ENCODE measurements around the gene PPP1R9A.

Gene PPP1R9A

GRCh38 chr7:94907026-94907810 lies at the start of gene PPP1R9A:
PPP1R9A (plus strand) TSS chr7:94907594; CDS start chr7:94910114, 2,520 bp downstream.
- peak within 1 kb of the TSS; percentile 63 for H3K4me3 Mint-ChIP-seq
- peaks cover 9% of the 10 kb centered on the region for H3K4me1 Mint-ChIP-seq
- H3K36me3 Mint-ChIP-seq, result no peaks in the 10 kb centered on the region
- no peaks in the 10 kb centered on the region for H3K9me3 Mint-ChIP-seq
- H3K27me3 Mint-ChIP-seq, result peaks cover 55% of the 10 kb centered on the region
- H3K27ac Mint-ChIP-seq, result no peak within 1 kb of the TSS
- peak; percentile 29 for ATAC-seq

- ATAC-seq, result no peak
- H3K9me3 Mint-ChIP-seq, result no peaks in the 10 kb centered on the region
These were observed 36.3 kb upstream of the PPP1R9A start for GRCh38 chr7:94871132-94871531.

GRCh38 chr7:94873239-94873638 lies 34.2 kb upstream of the PPP1R9A start:
- H3K36me3 Mint-ChIP-seq, result no peaks in the 10 kb centered on the region
- ATAC-seq, result no peak
- no peak overlapping the region for H3K27ac Mint-ChIP-seq
- peaks cover 4% of the 10 kb centered on the region for H3K9me3 Mint-ChIP-seq
- H3K4me1 Mint-ChIP-seq, result no peaks in the 10 kb centered on the region
- H3K27me3 Mint-ChIP-seq, result peaks cover 6% of the 10 kb centered on the region
- H3K4me3 Mint-ChIP-seq, result no peak overlapping the region

More at GRCh38 chr7:94871132-94871531, 36.3 kb upstream of the PPP1R9A start:
- Mint-ChIP-seq H3K27me3 (peaks cover 6% of the 10 kb centered on the region), H3K36me3 (no peaks in the 10 kb centered on the region), H3K4me3 (no peak overlapping the region), H3K27ac (no peak overlapping the region), H3K4me1 (no peaks in the 10 kb centered on the region)

- Mint-ChIP-seq H3K4me3 (no peak overlapping the region), H3K27me3 (peaks cover 14% of the 10 kb centered on the region), H3K36me3 (no peaks in the 10 kb centered on the region), H3K4me1 (no peaks in the 10 kb centered on the region), H3K27ac (no peak overlapping the region), H3K9me3 (peaks cover 8% of the 10 kb centered on the region)
- ATAC-seq, result no peak
These were observed 33.2 kb upstream of the PPP1R9A start for GRCh38 chr7:94874036-94874785.

- ATAC-seq, result no peak
- Mint-ChIP-seq H3K4me3 (no peak overlapping the region), H3K27ac (no peak overlapping the region), H3K36me3 (no peaks in the 10 kb centered on the region), H3K4me1 (no peaks in the 10 kb centered on the region), H3K9me3 (peaks cover 8% of the 10 kb centered on the region), H3K27me3 (peaks cover 16% of the 10 kb centered on the region)
These were observed 32.2 kb upstream of the PPP1R9A start for GRCh38 chr7:94875201-94875600.

- Mint-ChIP-seq H3K27me3 (peaks cover 16% of the 10 kb centered on the region), H3K4me1 (no peaks in the 10 kb centered on the region), H3K9me3 (peaks cover 8% of the 10 kb centered on the region), H3K4me3 (no peak overlapping the region), H3K27ac (no peak overlapping the region), H3K36me3 (no peaks in the 10 kb centered on the region)
- ATAC-seq, result no peak
These were observed 29.4 kb upstream of the PPP1R9A start for GRCh38 chr7:94877731-94878670.

- Mint-ChIP-seq H3K27me3 (peaks cover 22% of the 10 kb centered on the region), H3K27ac (no peak overlapping the region), H3K4me3 (no peak overlapping the region), H3K4me1 (no peaks in the 10 kb centered on the region), H3K9me3 (peaks cover 5% of the 10 kb centered on the region), H3K36me3 (no peaks in the 10 kb centered on the region)
- no peak for ATAC-seq
These were observed 24.5 kb upstream of the PPP1R9A start for GRCh38 chr7:94882891-94883290.

GRCh38 chr7:94883616-94884015 lies 23.8 kb upstream of the PPP1R9A start:
- ATAC-seq, result no peak
- H3K4me1 Mint-ChIP-seq, result no peaks in the 10 kb centered on the region
- H3K27ac Mint-ChIP-seq, result no peak overlapping the region
- peaks cover 4% of the 10 kb centered on the region for H3K9me3 Mint-ChIP-seq
- no peak overlapping the region for H3K4me3 Mint-ChIP-seq
- H3K27me3 Mint-ChIP-seq, result peaks cover 20% of the 10 kb centered on the region
- no peaks in the 10 kb centered on the region for H3K36me3 Mint-ChIP-seq

- H3K4me3 Mint-ChIP-seq, result no peak overlapping the region
- peaks cover 12% of the 10 kb centered on the region for H3K27me3 Mint-ChIP-seq
- ATAC-seq, result no peak
- no peaks in the 10 kb centered on the region for H3K9me3 Mint-ChIP-seq
- no peaks in the 10 kb centered on the region for H3K36me3 Mint-ChIP-seq
- H3K4me1 Mint-ChIP-seq, result no peaks in the 10 kb centered on the region
- no peak overlapping the region for H3K27ac Mint-ChIP-seq
These were observed 18.8 kb upstream of the PPP1R9A start for GRCh38 chr7:94888551-94888950.

- ATAC-seq, result no peak
- H3K4me3 Mint-ChIP-seq, result no peak overlapping the region
- no peak overlapping the region for H3K27ac Mint-ChIP-seq
- H3K27me3 Mint-ChIP-seq, result peaks cover 12% of the 10 kb centered on the region
- H3K36me3 Mint-ChIP-seq, result no peaks in the 10 kb centered on the region
- H3K4me1 Mint-ChIP-seq, result no peaks in the 10 kb centered on the region
- H3K9me3 Mint-ChIP-seq, result no peaks in the 10 kb centered on the region
These were observed 18.3 kb upstream of the PPP1R9A start for GRCh38 chr7:94888995-94889523.

- H3K27ac Mint-ChIP-seq, result no peak overlapping the region
- peaks cover 4% of the 10 kb centered on the region for H3K27me3 Mint-ChIP-seq
- H3K4me3 Mint-ChIP-seq, result no peak overlapping the region
These were observed 17.2 kb upstream of the PPP1R9A start for GRCh38 chr7:94890216-94890615.

GRCh38 chr7:94893661-94894060 lies 13.7 kb upstream of the PPP1R9A start:
- Mint-ChIP-seq H3K9me3 (no peaks in the 10 kb centered on the region), H3K27me3 (no peaks in the 10 kb centered on the region), H3K4me1 (no peaks in the 10 kb centered on the region), H3K4me3 (no peak overlapping the region), H3K36me3 (no peaks in the 10 kb centered on the region), H3K27ac (no peak overlapping the region)
- no peak for ATAC-seq

More at GRCh38 chr7:94890216-94890615, 17.2 kb upstream of the PPP1R9A start:
- no peaks in the 10 kb centered on the region for H3K36me3 Mint-ChIP-seq
- ATAC-seq, result no peak
- H3K9me3 Mint-ChIP-seq, result no peaks in the 10 kb centered on the region
- no peaks in the 10 kb centered on the region for H3K4me1 Mint-ChIP-seq

GRCh38 chr7:94897541-94897940 lies 9.9 kb upstream of the PPP1R9A start:
- no peak overlapping the region for H3K4me3 Mint-ChIP-seq
- ATAC-seq, result no peak
- no peaks in the 10 kb centered on the region for H3K9me3 Mint-ChIP-seq
- no peaks in the 10 kb centered on the region for H3K27me3 Mint-ChIP-seq
- no peak overlapping the region for H3K27ac Mint-ChIP-seq
- H3K4me1 Mint-ChIP-seq, result no peaks in the 10 kb centered on the region
- H3K36me3 Mint-ChIP-seq, result no peaks in the 10 kb centered on the region

GRCh38 chr7:94898340-94898739 lies 9.1 kb upstream of the PPP1R9A start:
- H3K27ac Mint-ChIP-seq, result no peak overlapping the region
- no peaks in the 10 kb centered on the region for H3K36me3 Mint-ChIP-seq
- ATAC-seq, result no peak
- H3K27me3 Mint-ChIP-seq, result no peaks in the 10 kb centered on the region
- H3K4me3 Mint-ChIP-seq, result no peak overlapping the region
- H3K4me1 Mint-ChIP-seq, result no peaks in the 10 kb centered on the region
- no peaks in the 10 kb centered on the region for H3K9me3 Mint-ChIP-seq

GRCh38 chr7:94901981-94902380 lies 5.4 kb upstream of the PPP1R9A start:
- ATAC-seq, result no peak
- peaks cover 11% of the 10 kb centered on the region for H3K27me3 Mint-ChIP-seq
- no peaks in the 10 kb centered on the region for H3K36me3 Mint-ChIP-seq
- H3K4me3 Mint-ChIP-seq, result no peak overlapping the region
- no peaks in the 10 kb centered on the region for H3K9me3 Mint-ChIP-seq
- no peak overlapping the region for H3K27ac Mint-ChIP-seq
- H3K4me1 Mint-ChIP-seq, result no peaks in the 10 kb centered on the region

Measured in stimulated activated memory B cell treated with anti-CD40 and anti-IgM and Interleukin-4, amounts not matched to agents 10 μg/mL and 1 μg/mL and 100 μg/mL, for 72 hours (primary cell).